Activated naive CD4-positive, alpha-beta T cell treated with anti-CD3 and anti-CD28 coated beads, Interleukin-2, amount 50 U/mL, for 72 hours (primary cell): ENCODE measurements around the gene POLK. TPM values are rescaled to one million over a fixed set of nuclear protein-coding genes. Genes with fewer than 3 reads are reported as not detected.
A peak's percentile ranks its signal among the peaks of the same experiment; 100 is the strongest.
"Not testable (repeated sequence)": the region's sequence is repeated elsewhere in the genome, so short reads cannot be mapped to it uniquely, and the experiment has no call there.

ENCODE experiments used
- ATAC-seq, 2 donors: fragments of 150-1000 bp; cut with Tn5 transposase; 2 replicates each; pipeline ENCODE4 v1.10.0; 2021; ENCODE audit warnings: mild to moderate bottlenecking in 2 of 2, moderate library complexity in 2 of 2
- DNase-seq, 2 donors: peaks; one replicate each; pipeline ENCODE4 v3.0.0; 2021 to 2022; ENCODE audit warnings: low spot score in 2 of 2
- H3K27ac Mint-ChIP-seq, 2 donors: one replicate each; pipeline ENCODE4 v1.8.0; 2022; ENCODE audit warnings: mild to moderate bottlenecking in 2 of 2, mixed read lengths in 2 of 2
- H3K36me3 Mint-ChIP-seq, 2 donors: one replicate each; pipeline ENCODE4 v1.8.0; 2022; ENCODE audit warnings: mixed read lengths in 2 of 2
- H3K9me3 Mint-ChIP-seq, 2 donors: one replicate each; pipeline ENCODE4 v1.8.0; 2022; ENCODE audit warnings: mixed read lengths in 2 of 2
- total RNA-seq, 2 donors: library from RNA; stranded (reverse); gene quantifications; one replicate each; pipeline ENCODE4 v1.2.3, GENCODE V29; 2022

The POLK gene
- total RNA-seq, 2 donors from 2014 or later = 35.4 to 44.7 TPM

DNA sequence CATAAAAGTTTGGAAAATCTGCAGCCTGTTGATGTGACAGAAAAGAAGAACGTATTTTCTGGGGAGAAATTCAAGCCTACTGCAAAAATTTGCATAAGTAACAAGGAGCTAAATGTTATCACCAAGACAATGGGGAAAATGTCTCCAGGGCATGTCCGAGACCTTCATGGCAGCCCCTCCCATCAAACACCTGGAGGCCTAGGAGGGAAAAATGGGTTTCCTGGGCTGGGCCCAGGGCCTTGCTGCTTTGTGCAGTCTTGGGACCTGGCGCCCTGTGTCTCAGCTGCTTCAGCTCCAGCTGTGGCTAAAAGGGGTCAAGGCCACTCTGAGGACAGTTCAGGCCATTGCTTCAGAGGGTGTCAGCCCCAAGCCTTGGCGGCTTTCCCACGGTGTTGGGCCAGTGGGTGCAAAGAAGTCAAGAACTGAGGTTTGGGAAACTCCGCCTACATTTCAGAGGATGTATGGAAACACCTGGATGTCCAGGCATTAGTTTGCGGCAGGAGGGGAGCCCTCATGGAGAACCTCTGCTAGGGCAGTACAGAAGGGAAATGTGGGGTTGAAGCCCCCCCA lies 13.4 kb upstream of the POLK start:
- H3K9me3 Mint-ChIP-seq = peaks cover 0 to 4% of the 10 kb centered on the region in 2 donors
- ATAC-seq (no peak), DNase-seq (no peak)
- no peak overlapping the region for H3K27ac Mint-ChIP-seq
- peaks cover 31 to 37% of the 10 kb centered on the region in 2 donors for H3K36me3 Mint-ChIP-seq

DNA sequence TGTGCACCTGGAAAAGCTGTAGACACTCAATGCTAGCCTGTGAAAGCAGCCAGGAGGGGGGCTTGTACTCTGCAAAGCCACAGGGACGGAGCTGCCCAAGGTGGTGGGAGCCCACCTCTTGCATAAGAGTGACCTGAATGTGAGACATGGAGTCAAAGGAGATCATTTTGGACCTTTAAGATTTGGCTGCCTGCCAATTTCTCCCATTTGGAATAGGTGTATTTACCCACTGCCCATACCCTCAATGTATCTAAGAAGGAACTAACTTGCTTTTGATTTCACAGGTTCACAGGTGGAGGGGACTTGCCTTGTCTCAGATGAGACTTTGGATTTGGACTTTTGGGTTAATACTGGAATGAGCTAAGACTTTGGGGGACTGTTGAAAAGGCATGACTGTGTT lies 12.8 kb upstream of the POLK start:
- H3K36me3 Mint-ChIP-seq = peaks cover 26 to 37% of the 10 kb centered on the region in 2 donors
- not testable (repeated sequence) for DNase-seq, H3K27ac Mint-ChIP-seq, ATAC-seq, H3K9me3 Mint-ChIP-seq

DNA sequence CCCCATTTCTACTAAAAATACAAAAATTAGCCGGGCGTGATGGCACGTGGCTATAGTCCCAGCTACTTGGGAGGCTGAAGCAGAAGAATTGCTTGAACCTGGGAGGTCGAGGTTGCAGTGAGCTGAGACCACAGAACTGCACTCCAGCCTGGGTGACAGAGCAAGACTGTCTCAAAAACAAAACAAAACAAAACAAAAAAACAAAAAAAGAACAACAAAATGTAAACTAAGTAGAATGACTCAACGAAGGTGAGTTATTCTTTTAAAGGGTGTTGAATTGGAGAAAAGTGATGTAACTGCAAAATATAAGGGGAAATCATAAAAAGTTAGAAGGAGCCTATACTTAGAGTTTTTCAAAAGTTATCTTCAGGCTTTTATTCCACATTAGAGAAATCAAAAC lies 6.6 kb upstream of the POLK start:
- not testable (repeated sequence) for H3K9me3 Mint-ChIP-seq, ATAC-seq, H3K27ac Mint-ChIP-seq, DNase-seq
- H3K36me3 Mint-ChIP-seq = peaks cover 9 to 27% of the 10 kb centered on the region in 2 donors

DNA sequence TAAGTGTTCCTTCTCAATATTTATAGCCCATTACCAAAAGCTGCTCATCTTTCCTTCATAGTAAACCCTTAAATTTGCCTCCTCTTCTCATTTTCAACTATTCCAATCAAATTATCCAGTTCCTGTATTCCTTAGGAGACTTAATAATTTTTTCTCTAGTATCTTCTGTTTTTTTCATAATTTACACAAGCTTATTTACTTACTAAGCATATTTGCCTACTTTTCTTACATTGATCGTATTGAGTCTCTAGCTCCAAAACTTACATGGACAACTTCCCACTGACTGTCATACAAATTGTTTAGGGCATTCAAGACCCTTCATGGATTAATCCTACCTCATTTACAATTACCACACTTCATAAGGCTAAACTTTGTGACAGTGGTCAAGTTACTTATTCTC lies 3.9 kb upstream of the POLK start:
- Mint-ChIP-seq H3K27ac (no peak overlapping the region), H3K9me3 (no peaks in the 10 kb centered on the region), H3K36me3 (peaks cover 15 to 27% of the 10 kb centered on the region in 2 donors)
- no peak for DNase-seq
- ATAC-seq = no peak

DNA sequence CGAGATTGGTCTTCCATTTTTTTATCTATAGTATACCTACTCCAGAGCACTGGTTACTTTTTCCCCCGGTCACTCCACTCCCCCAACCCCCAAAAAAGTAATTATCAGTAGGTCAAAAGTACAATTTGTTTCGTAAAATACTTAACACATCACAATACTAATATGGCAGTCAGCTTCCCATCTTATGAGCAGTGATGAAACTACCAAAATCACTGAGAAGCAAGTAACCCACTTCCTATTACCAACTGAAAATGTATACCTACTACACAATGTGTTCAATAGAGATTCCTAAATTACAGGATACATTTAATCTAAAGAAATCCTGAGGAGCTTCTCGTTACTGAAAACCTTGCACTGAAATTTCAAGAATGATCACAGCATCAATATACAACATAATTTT lies 2.1 kb upstream of the POLK start:
- no peak for ATAC-seq
- H3K27ac Mint-ChIP-seq = peak overlapping the region in 1 of 2 donors; percentile 97

DNA sequence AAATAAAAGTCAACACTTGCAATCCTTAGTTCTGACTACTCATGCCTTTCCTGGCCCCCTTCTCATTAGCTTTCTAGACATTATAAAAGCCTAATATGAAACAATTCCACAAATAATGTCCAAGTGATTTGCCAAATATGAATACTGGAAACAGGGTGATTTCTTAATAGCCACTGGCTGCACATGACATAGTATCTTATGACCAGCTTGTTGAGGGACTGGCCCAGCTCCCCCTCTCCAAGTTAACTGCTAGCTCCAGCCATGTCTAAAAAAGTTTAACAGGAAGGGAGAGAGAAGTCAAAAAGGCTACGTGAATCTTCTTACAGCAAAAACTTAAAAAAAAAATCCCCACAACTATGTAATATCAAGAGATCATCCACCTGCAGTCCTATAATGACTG lies 1.7 kb upstream of the POLK start:
- Mint-ChIP-seq H3K27ac (peak overlapping the region; percentile 95 to 97), H3K36me3 (peaks cover 15 to 27% of the 10 kb centered on the region in 2 donors), H3K9me3 (no peaks in the 10 kb centered on the region)
- ATAC-seq (no peak), DNase-seq (no peak)

More for the DNA sequence above, 2.1 kb upstream of the POLK start:
- H3K9me3 Mint-ChIP-seq = no peaks in the 10 kb centered on the region
- DNase-seq = no peak
- peaks cover 15 to 27% of the 10 kb centered on the region in 2 donors for H3K36me3 Mint-ChIP-seq

DNA sequence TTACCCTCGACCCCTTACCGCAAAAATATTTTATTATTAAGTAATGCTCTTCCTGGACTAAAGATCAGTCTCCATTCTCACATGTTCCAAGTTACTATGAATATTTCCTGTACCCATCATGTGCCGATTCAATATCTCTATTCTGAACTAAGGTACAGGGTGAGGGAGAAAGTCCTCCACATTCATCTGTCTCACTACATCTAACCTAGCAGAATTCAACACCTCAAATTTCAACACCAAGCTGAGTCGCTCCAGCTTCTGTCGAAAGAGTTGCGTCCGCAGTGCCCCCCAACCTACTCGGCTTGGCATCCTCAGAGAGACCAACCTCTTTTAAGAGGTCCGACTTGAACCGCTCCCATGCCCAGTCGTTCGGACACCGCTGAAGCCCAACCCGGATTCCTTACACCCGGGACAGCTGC lies 1.3 kb upstream of the POLK start:
- DNase-seq (peak; percentile 12 to 61), ATAC-seq (no peak)
- H3K9me3 Mint-ChIP-seq = no peaks in the 10 kb centered on the region
- H3K36me3 Mint-ChIP-seq = peaks cover 15 to 27% of the 10 kb centered on the region in 2 donors
- H3K27ac Mint-ChIP-seq = peak overlapping the region; percentile 95 to 97

DNA sequence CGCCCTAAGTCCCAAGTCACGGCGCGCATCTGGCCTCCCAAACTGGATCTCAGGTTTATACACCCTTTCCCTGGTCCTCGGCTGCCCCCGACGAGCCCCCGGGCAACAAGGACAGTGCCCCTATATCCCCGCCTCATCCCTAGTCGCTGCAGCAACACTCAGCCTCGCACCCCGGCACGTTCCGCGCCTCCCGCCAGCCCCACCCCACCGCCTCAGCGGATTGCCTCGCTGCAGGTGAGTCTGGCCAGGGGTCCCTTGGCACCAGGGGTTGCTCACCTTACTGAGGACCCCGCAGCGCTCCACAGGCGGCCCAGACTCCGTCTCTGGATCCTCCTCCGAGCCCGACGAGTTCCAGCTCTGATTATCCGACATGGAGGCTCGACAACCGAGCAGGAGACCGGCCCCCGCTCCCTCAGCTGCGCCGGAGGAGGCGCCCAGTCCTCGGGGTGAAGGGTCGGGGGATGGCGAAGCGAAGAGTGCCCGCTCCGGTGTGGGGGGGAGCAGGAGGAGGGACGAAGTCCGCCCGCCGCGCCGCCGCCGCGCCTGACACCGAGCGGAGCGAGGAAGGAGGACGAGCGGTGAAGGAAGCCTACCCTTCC lies 756 bp upstream of the POLK start:
- peak; percentile 50 to 65 for DNase-seq
- ATAC-seq = peak; percentile 43 to 50
- Mint-ChIP-seq H3K36me3 (peaks cover 15 to 27% of the 10 kb centered on the region in 2 donors), H3K27ac (peak overlapping the region; percentile 95 to 97), H3K9me3 (no peaks in the 10 kb centered on the region)

DNA sequence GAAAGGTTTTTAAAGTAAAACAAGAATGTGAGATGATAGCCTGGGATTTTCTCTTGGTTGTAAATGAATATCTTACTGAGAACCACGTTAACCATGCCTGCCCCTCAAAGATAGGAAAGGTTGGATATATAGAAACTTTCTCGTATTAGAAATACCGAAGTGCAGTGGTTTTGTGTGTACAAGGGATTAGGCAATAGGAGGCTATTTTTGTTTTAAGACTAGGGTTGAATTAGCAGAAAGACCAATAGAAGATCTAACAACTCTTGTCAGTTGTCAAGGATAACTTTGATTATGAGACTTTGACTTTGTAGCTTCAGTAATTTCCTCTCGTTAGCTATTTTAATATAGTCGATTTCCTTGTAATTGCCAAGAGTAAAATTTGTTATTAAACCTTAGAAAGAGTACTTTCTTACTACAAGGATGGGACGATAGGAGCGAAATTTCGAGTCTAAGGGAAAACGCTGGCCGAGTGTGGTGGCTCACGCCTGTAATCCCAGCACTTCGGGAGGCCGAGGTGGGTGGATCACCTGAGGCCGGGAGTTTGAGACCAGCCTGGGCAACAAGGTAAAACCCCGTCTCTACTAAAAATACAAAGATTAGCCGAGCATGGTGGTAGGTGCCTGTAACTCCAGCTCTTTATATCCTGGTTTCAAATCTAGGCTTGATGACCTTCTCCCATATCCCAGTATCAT lies 838 bp downstream of the POLK start:
- H3K9me3 Mint-ChIP-seq = no peaks in the 10 kb centered on the region
- no peak for ATAC-seq
- H3K36me3 Mint-ChIP-seq = peaks cover 15 to 21% of the 10 kb centered on the region in 2 donors
- no peak for DNase-seq
- peak overlapping the region; percentile 90 to 97 for H3K27ac Mint-ChIP-seq

DNA sequence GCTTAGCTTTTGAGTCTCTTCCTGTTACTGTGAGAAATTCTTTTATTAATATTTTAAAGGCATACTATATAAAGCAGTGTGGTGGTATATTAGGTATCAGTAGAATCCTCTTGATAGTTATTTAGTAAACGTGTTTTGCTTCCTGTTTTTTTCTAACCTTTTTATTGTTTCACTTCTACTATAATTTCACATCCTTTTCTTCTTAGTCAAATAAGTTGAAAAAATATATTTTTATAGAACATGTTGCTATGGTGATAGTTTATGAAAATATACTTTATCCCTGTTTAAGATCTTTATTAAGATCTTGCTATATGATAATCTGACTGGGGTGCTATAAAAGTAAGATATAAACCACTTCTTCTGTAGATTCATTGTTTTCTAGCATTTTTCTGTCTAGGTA lies 2.1 kb downstream of the POLK start:
- peaks cover 15 to 21% of the 10 kb centered on the region in 2 donors for H3K36me3 Mint-ChIP-seq
- DNase-seq = no peak
- no peaks in the 10 kb centered on the region for H3K9me3 Mint-ChIP-seq
- H3K27ac Mint-ChIP-seq = no peak overlapping the region
- no peak for ATAC-seq

DNA sequence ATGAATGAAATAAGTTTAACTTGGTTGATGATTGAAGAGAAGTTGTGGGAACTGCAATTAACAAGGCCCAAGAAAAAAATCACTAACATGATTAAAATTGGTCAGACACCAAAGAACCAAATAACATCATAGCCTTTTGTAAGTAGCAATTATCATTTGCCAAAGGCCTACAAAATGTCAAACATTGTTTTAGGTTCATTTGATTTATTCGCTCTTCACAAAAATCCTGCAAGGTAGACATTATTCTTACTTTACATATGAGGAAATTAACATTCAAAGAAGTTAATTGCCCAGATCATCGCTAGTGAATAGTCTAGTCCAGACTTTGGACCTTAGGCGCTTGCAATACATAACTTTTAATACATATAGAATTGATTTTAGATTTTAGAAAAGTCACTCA lies 2.6 kb downstream of the POLK start:
- Mint-ChIP-seq H3K9me3 (peaks cover 0 to 1% of the 10 kb centered on the region in 2 donors), H3K36me3 (peaks cover 16 to 23% of the 10 kb centered on the region in 2 donors), H3K27ac (no peak overlapping the region)
- no peak for DNase-seq
- ATAC-seq = no peak

DNA sequence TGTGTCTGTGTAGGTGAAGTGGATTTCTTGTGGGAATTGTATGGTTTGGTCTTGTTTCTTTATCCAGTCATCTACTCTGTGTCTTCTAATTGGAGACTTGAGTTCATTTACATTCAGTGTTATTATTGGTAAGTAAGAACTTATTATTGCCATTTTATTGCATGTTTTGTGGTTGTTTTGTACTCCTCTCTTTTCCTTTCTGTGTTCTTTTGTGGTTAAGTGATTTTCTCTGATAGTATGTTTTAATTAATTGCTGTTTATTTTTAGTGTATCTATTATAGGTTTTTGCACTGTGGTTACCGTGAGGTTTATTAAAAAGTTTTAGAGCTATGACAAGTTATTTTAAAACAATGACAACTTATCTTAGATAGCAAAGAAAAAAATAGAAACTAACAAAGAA lies 8.1 kb downstream of the POLK start:
- ATAC-seq = no peak
- H3K36me3 Mint-ChIP-seq = peaks cover 19 to 34% of the 10 kb centered on the region in 2 donors
- no peak overlapping the region for H3K27ac Mint-ChIP-seq
- H3K9me3 Mint-ChIP-seq = peaks cover 0 to 18% of the 10 kb centered on the region in 2 donors
- DNase-seq = no peak

DNA sequence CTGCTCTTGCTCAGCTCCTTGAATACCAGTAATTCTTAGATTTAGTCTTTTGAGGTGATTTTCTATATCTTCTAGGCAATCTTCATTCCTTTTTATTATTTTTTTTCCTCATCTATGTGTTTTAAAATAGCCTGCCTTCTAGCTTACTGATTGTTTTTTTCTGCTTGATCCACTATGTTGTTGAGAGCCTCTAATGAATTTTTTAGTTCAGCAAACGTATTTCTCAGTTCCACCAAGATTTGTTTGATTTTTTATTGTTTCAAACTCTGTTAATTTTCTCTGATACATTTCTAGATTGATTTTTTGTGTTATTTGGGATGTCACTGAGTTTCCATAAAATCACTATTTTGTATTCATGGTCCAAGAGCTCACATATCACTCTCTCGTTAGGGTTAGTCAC lies 9.5 kb downstream of the POLK start:
- peaks cover 19 to 34% of the 10 kb centered on the region in 2 donors for H3K36me3 Mint-ChIP-seq
- H3K9me3 Mint-ChIP-seq = peaks cover 0 to 18% of the 10 kb centered on the region in 2 donors
- DNase-seq = no peak
- ATAC-seq = no peak
- H3K27ac Mint-ChIP-seq = peak overlapping the region in 1 of 2 donors; percentile 64

DNA sequence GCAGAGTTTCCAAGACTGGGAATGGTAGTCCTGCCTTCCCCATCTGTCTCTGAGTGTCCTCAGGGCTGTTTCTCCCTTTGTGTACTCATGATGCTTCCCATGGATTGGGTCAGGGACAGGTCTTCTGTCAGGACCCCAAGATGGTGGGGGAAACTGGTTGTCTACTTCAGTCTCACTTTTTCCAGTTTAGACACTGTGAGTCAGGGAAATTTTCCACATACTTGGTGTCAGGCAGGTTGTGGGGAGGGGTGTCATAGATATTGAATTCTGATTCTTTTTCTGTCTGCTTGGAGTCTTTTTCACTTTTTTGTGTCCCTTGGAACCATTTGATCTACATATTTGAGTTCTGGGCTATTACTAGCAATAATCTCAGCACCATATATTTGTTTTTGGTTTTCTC lies 10.3 kb downstream of the POLK start:
- no peak for DNase-seq
- peaks cover 0 to 18% of the 10 kb centered on the region in 2 donors for H3K9me3 Mint-ChIP-seq
- ATAC-seq = peak in 1 of 2 donors; percentile 46
- peaks cover 19 to 34% of the 10 kb centered on the region in 2 donors for H3K36me3 Mint-ChIP-seq
- peak overlapping the region in 1 of 2 donors; percentile 64 for H3K27ac Mint-ChIP-seq

DNA sequence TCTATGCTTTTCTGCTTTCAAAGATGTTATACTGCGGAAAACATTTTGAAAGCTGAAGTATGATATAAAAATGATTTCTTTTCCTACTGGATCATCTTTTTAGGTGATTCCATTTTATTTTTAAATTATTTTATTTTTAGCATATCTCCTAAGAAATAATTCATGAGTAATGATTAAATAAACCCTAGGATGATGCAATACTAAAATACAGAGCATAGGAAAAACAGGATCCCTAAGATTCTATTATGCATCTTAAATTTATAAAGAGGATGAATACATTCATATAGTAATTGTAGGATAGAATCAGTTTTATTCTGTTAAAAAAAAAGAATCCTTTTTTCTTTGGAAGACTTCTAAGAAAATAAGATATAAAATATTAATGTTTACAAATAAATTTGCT lies 10.9 kb downstream of the POLK start:
- Mint-ChIP-seq H3K9me3 (peaks cover 0 to 18% of the 10 kb centered on the region in 2 donors), H3K27ac (peak overlapping the region in 1 of 2 donors; percentile 64), H3K36me3 (peaks cover 19 to 34% of the 10 kb centered on the region in 2 donors)
- ATAC-seq (no peak), DNase-seq (no peak)

DNA sequence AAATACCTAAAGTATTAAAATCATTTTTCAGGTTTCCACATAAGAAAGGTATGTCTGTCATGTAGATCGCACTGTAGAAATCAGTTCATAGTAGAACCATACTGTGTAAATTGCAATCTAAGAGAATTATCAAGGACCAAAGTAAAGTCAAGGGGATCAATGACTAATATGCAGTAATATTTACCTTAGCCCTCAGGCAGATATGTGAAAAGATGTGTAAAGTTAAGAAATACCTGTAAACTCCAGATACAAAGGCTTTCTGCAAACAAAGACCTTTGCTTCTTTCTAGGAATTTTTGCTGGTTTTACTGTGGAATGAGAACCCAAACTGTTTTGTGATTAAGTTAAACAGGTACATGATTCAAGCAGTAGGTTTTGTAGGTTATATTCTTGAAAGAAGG lies 11.6 kb downstream of the POLK start:
- H3K36me3 Mint-ChIP-seq = peaks cover 19 to 34% of the 10 kb centered on the region in 2 donors

DNA sequence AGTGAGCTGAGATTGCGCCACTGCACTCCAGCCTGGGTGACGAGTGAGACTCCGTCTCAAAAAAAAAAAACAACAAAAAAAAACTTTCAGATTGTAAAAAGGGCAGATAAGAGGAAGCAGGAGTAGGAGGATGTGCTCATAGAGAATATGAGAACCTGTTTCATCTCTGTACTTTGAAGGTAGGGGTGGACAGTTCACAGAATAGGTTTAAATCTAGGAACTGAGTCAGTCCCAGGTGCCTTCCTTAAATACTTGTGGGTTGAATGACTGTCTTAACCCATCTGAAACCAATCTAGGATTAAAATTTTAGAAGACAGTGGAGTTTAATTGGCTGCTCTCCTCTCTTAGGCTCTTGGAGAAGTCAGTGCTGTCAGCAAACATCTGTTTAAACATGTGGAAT lies 12.4 kb downstream of the POLK start:
- peak; percentile 98 to 99 for ATAC-seq
- Mint-ChIP-seq H3K36me3 (peaks cover 19 to 41% of the 10 kb centered on the region in 2 donors), H3K9me3 (peaks cover 0 to 18% of the 10 kb centered on the region in 2 donors), H3K27ac (peak overlapping the region; percentile 48 to 75)
- DNase-seq = no peak

More for the DNA sequence above, 11.6 kb downstream of the POLK start:
- DNase-seq (no peak), ATAC-seq (no peak)
- Mint-ChIP-seq H3K27ac (peak overlapping the region in 1 of 2 donors; percentile 75), H3K9me3 (peaks cover 0 to 18% of the 10 kb centered on the region in 2 donors)
